ENCODE data around the gene VAV3. TPM values are rescaled to one million over a fixed set of nuclear protein-coding genes. Genes with fewer than 3 reads are reported as not detected.
A peak's percentile ranks its signal among the peaks of the same experiment; 100 is the strongest.

The VAV3 gene
- polyA plus RNA-seq, 3 donors = 5.4 to 9.2 (median 9.0) TPM

DNA sequence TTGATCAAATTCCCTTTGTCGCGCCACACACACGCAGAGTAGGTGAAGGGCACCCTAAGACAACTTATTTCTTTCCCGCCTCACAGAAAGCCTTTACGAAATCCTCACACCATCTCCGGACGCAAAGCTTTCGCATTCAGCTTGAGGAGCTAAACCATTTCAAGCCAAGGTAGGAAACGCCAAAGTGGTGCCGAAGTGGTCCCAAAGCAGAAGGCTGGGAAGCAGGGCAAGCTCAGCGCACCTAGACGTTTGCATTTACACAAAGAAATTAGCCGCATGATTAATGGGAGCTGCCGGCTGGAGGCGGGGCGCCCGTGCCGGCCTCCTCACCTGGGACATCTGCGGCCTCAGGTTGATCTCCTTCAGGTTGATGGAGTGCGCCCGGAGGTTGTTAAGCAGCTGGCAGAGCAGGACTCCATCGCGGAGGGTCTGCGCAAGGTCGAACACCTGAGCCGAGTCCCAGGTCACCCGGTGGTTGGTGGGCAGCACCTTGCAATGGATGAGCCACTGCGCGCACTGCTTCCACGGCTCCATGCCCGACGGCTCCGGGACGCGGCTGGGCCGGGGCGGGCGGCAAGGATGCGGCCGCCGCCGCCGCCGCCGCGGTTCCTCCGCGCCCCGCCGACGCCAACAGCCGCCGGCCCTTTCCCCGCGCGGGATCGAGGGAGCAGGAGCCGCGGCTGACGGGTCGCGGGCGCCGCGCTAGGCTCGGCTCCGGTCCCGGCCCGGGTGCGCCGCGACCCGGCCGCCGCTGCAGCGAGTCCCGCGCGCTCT is 457 bp downstream of the VAV3 start:
- H3K27ac ChIP-seq (ENCODE audit: low read depth in 1 of 2, low read length in 2 of 2) = peak overlapping the region; percentile 89 to 94
- Mint-ChIP-seq H3K4me1 (peaks cover 41% of the 10 kb centered on the region), H3K4me3 (peak overlapping the region; percentile 99), H3K27ac (peak overlapping the region; percentile 95 to 99 (median 97)), H3K9me3 (peaks cover 0 to 2% (median 0%) of the 10 kb centered on the region in 7 donors), H3K36me3 (peaks cover 3 to 4% of the 10 kb centered on the region in 2 donors), H3K27me3 (ENCODE audit: low read depth in 3 of 3) (peaks cover 0 to 4% (median 0%) of the 10 kb centered on the region in 3 donors)
- peaks cover 51% of the 10 kb centered on the region for H3K79me2 ChIP-seq (ENCODE audit: insufficient read depth, low read length)
- WGBS (ENCODE audit: insufficient coverage) = under 1% methylated on average over 79 of the region's 79 CpGs
- H3K4me2 ChIP-seq (replicated peaks; ENCODE audit: extremely low read depth, low read length, poor library complexity, severe bottlenecking) = peak overlapping the region; percentile 99
- peak overlapping the region; percentile 94 to 99 (median 94) for H3K4me3 ChIP-seq (replicated peaks in 1 of 3; ENCODE audit: low read depth in 2 of 3, low read length in 3 of 3)
- peak overlapping the region; percentile 94 for H2AFZ ChIP-seq (ENCODE audit: insufficient read depth, low read depth, low read length, poor library complexity, severe bottlenecking)
- peak in 1 of 3 donors; percentile 10 for DNase-seq
- TF ChIP-seq, protein P1, sequence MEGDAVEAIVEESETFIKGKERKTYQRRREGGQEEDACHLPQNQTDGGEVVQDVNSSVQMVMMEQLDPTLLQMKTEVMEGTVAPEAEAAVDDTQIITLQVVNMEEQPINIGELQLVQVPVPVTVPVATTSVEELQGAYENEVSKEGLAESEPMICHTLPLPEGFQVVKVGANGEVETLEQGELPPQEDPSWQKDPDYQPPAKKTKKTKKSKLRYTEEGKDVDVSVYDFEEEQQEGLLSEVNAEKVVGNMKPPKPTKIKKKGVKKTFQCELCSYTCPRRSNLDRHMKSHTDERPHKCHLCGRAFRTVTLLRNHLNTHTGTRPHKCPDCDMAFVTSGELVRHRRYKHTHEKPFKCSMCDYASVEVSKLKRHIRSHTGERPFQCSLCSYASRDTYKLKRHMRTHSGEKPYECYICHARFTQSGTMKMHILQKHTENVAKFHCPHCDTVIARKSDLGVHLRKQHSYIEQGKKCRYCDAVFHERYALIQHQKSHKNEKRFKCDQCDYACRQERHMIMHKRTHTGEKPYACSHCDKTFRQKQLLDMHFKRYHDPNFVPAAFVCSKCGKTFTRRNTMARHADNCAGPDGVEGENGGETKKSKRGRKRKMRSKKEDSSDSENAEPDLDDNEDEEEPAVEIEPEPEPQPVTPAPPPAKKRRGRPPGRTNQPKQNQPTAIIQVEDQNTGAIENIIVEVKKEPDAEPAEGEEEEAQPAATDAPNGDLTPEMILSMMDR (IDR thresholded peaks at IDR 0.05) = no peak
- H3K9ac ChIP-seq (ENCODE audit: insufficient read depth, low read length, poor library complexity, severe bottlenecking) = peak overlapping the region; percentile 78
- intact Hi-C loops (cut with micrococcal nuclease) = loop anchor here (2.0 to 10.0 kb wide), 7 partner anchors 24 to 180 kb away; no protein-coding TSS in a partner anchor
- peaks cover under 1% of the 10 kb centered on the region for H4K20me1 ChIP-seq (ENCODE audit: insufficient read depth, low read length)
- H3K36me3 ChIP-seq (replicated peaks in 1 of 2; ENCODE audit: control insufficient read depth in 1 of 2, insufficient read depth in 2 of 2, low read length in 2 of 2) = no peaks in the 10 kb centered on the region
- H3K4me1 ChIP-seq (ENCODE audit: control insufficient read depth in 1 of 2, insufficient read depth in 2 of 2, low read length in 2 of 2) = peaks cover 19 to 34% of the 10 kb centered on the region in 2 donors
- H3K27me3 ChIP-seq (ENCODE audit: control insufficient read depth in 2 of 2, insufficient read depth in 2 of 2, low read length in 2 of 2) = no peaks in the 10 kb centered on the region
- no peaks in the 10 kb centered on the region for H3K9me3 ChIP-seq (replicated peaks in 1 of 2; ENCODE audit: control insufficient read depth in 1 of 2, insufficient read depth in 1 of 2, low read length in 2 of 2)

GRCh38 chr1:107963601-107964335 is 1.2 kb downstream of the VAV3 start:
- 1% methylated on average over 11 of the region's 21 CpGs for WGBS (ENCODE audit: insufficient coverage)
- intact Hi-C loops (cut with micrococcal nuclease) = loop anchor here (2.0 to 10.0 kb wide), 7 partner anchors 23 to 179 kb away; no protein-coding TSS in a partner anchor
- TF ChIP-seq, protein P1 (IDR thresholded peaks at IDR 0.05) = no peak

More at GRCh38 chr1:107963601-107964335, 1.2 kb downstream of the VAV3 start:
- Mint-ChIP-seq H3K4me1 (peaks cover 43% of the 10 kb centered on the region), H3K36me3 (peaks cover 3 to 6% of the 10 kb centered on the region in 2 donors), H3K4me3 (peak overlapping the region; percentile 99), H3K27me3 (ENCODE audit: low read depth in 3 of 3) (peaks cover 0 to 4% (median 0%) of the 10 kb centered on the region in 3 donors), H3K27ac (peak overlapping the region; percentile 95 to 99 (median 97)), H3K9me3 (peaks cover 0 to 2% (median 0%) of the 10 kb centered on the region in 7 donors)
- peaks cover 19 to 34% of the 10 kb centered on the region in 2 donors for H3K4me1 ChIP-seq (ENCODE audit: control insufficient read depth in 1 of 2, insufficient read depth in 2 of 2, low read length in 2 of 2)
- peak overlapping the region; percentile 94 to 99 (median 94) for H3K4me3 ChIP-seq (replicated peaks in 1 of 3; ENCODE audit: low read depth in 2 of 3, low read length in 3 of 3)
- DNase-seq = peak; percentile 54 to 72 (median 70)
- H3K27me3 ChIP-seq (ENCODE audit: control insufficient read depth in 2 of 2, insufficient read depth in 2 of 2, low read length in 2 of 2) = no peaks in the 10 kb centered on the region
- H3K27ac ChIP-seq (ENCODE audit: low read depth in 1 of 2, low read length in 2 of 2) = peak overlapping the region; percentile 89 to 94
- H3K4me2 ChIP-seq (replicated peaks; ENCODE audit: extremely low read depth, low read length, poor library complexity, severe bottlenecking) = peak overlapping the region; percentile 99
- H3K36me3 ChIP-seq (replicated peaks in 1 of 2; ENCODE audit: control insufficient read depth in 1 of 2, insufficient read depth in 2 of 2, low read length in 2 of 2) = no peaks in the 10 kb centered on the region
- peaks cover 58% of the 10 kb centered on the region for H3K79me2 ChIP-seq (ENCODE audit: insufficient read depth, low read length)
- peak overlapping the region; percentile 78 for H3K9ac ChIP-seq (ENCODE audit: insufficient read depth, low read length, poor library complexity, severe bottlenecking)
- H4K20me1 ChIP-seq (ENCODE audit: insufficient read depth, low read length) = peaks cover 6% of the 10 kb centered on the region
- peak overlapping the region; percentile 94 for H2AFZ ChIP-seq (ENCODE audit: insufficient read depth, low read depth, low read length, poor library complexity, severe bottlenecking)
- H3K9me3 ChIP-seq (replicated peaks in 1 of 2; ENCODE audit: control insufficient read depth in 1 of 2, insufficient read depth in 1 of 2, low read length in 2 of 2) = no peaks in the 10 kb centered on the region

Measured in CD14-positive monocyte (primary cell).